RWPE2 (cell line): ENCODE results near the gene RBMY1A1.
"Not testable (repeated sequence)": the region's sequence is repeated elsewhere in the genome, so short reads cannot be mapped to it uniquely, and the experiment has no call there.

ENCODE experiments used
- ATAC-seq: fragments of 200-7000 bp; cut with Tn5 transposase; 3 replicates; pipeline ENCODE4 v1.9.1; 2021; ENCODE audit warnings: low read depth
- DNase-seq: peaks from one replicate; pipeline ENCODE4 v3.0.0-alpha.2; 2020; ENCODE audit warnings: low spot score
- H3K27ac ChIP-seq: fragments of 450-650 bp; 2 replicates; pipeline ENCODE4 v1.5.1; 2017; ENCODE audit warnings: mild to moderate bottlenecking; ENCODE audit not compliant: poor library complexity, severe bottlenecking
- H3K27me3 ChIP-seq: fragments of 250-450 bp; sonication (Bioruptor Pico); 2 replicates; pipeline ENCODE4 v1.5.1; 2021; ENCODE audit warnings: mild to moderate bottlenecking, moderate library complexity; ENCODE audit not compliant: insufficient read depth, poor library complexity, severe bottlenecking
- H3K36me3 ChIP-seq: fragments of 250-450 bp; sonication (Bioruptor Pico); 2 replicates; pipeline ENCODE4 v1.5.1; 2020; ENCODE audit warnings: low read depth, mild to moderate bottlenecking, moderate library complexity
- H3K4me1 ChIP-seq: fragments of 250-450 bp; sonication (Bioruptor Pico); 2 replicates; pipeline ENCODE4 v1.5.1; 2021; ENCODE audit warnings: mild to moderate bottlenecking, moderate library complexity; ENCODE audit not compliant: insufficient read depth, poor library complexity, severe bottlenecking
- H3K4me3 ChIP-seq: fragments of 250-450 bp; sonication (Bioruptor Pico); 2 replicates; pipeline ENCODE4 v1.5.1; 2021; ENCODE audit warnings: mild to moderate bottlenecking, moderate library complexity; ENCODE audit not compliant: severe bottlenecking
- H3K9me3 ChIP-seq: fragments of 250-450 bp; sonication (Bioruptor Pico); 2 replicates; pipeline ENCODE4 v1.5.1; 2021; ENCODE audit warnings: mild to moderate bottlenecking, moderate library complexity; ENCODE audit not compliant: severe bottlenecking
- CTCF ChIP-seq: fragments of 450-650 bp; IDR thresholded peaks from one replicate; pipeline ENCODE4 v1.5.1; 2017; ENCODE audit warnings: mild to moderate bottlenecking, moderate library complexity; ENCODE audit not compliant: poor library complexity, severe bottlenecking

Gene RBMY1A1

DNA sequence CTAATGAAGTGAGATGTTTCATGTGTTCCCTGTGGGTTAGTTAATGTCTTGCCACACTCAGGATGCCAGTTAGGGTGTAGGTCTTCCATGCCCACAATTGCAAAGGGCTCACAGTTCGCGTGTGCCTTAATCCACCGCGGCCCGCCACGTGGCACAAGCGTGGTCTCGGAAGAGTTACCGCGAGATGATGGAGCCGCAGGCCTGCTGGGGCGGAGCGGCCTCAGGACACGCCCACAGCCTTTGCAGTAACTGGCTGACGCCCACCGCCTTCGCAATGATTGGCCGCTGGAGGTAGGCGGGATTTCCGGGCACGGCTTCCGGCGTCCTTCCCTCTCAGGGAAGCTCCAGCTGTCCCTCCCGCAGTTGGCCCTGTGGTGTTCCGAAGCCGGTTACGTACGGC is at the start of gene RBMY1A1:
TSS of gene RBMY1A1 (plus strand) at position 301 of the 400 bp plus-strand sequence. CDS start 2,013 bp downstream, outside the sequence.
- not testable (repeated sequence) for H3K27ac ChIP-seq, H3K27me3 ChIP-seq, DNase-seq, ATAC-seq, H3K9me3 ChIP-seq, H3K4me3 ChIP-seq, H3K4me1 ChIP-seq, H3K36me3 ChIP-seq

- DNase-seq = not testable (repeated sequence)
Measured at GRCh38 chrY:21511038-21511437, 23.6 kb upstream of the RBMY1A1 start, which contains the start of gene RBMY1B. Gene RBMY1B, plus strand, starts transcription at chrY:21511338. Its CDS starts 2,013 bp downstream, at chrY:21513351.

DNA sequence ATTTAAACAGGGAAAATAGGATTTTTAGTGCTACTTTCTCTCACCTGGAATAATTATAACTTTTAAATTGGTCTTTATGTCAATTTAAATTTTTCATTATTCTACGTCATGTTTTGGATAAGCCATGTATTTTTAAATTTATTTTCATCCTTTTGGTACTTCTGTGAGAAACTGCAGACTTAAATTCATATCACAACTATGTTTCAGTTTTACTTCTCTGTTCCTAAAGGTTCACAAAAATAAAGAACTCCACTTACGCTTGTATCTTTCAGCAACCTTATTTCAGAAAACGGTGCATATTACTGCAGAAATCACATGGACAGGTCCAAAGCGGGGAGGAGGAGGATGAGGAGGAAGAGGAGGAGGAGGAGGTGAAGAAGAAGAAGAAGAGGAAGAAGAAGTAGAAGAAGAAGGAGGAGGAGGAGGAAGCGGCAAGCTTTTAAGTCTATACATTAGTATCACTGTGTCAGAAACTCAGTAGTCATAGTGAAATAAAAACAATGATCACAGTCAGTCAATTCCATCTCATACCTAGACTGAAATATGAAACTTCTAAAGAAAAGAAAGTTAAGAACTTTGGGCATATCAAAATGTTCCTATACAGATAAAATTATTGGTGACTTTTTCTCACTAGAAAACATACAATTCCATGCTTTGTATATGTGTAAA is 24.8 kb downstream of the RBMY1A1 start:
- not testable (repeated sequence) for H3K4me1 ChIP-seq, DNase-seq, H3K36me3 ChIP-seq, H3K4me3 ChIP-seq, ATAC-seq, H3K9me3 ChIP-seq, H3K27me3 ChIP-seq, H3K27ac ChIP-seq

More at GRCh38 chrY:21511038-21511437, 23.6 kb upstream of the RBMY1A1 start, which contains the start of gene RBMY1B:
- H3K4me3 ChIP-seq, H3K27me3 ChIP-seq, ATAC-seq, H3K4me1 ChIP-seq, H3K9me3 ChIP-seq, H3K36me3 ChIP-seq, H3K27ac ChIP-seq: not testable (repeated sequence)

GRCh38 chrY:21585449-21585848 is 50.8 kb downstream of the RBMY1A1 start:
- H3K4me1 ChIP-seq = peaks cover 28% of the 10 kb centered on the region
- no peak for TF ChIP-seq CTCF
- H3K4me3 ChIP-seq = no peak overlapping the region
- no peaks in the 10 kb centered on the region for H3K9me3 ChIP-seq
- H3K27me3 ChIP-seq = no peaks in the 10 kb centered on the region
- no peaks in the 10 kb centered on the region for H3K36me3 ChIP-seq
- ATAC-seq (peak; percentile 79), DNase-seq (peak; percentile 61)
- H3K27ac ChIP-seq = peak overlapping the region; percentile 41

- H3K4me1 ChIP-seq = peaks cover 21% of the 10 kb centered on the region
- H3K4me3 ChIP-seq, ATAC-seq, H3K27me3 ChIP-seq, DNase-seq, H3K36me3 ChIP-seq, H3K9me3 ChIP-seq: not testable (repeated sequence)
- H3K27ac ChIP-seq = peak overlapping the region; percentile 41
Measured at GRCh38 chrY:21586454-21586853, 51.8 kb downstream of the RBMY1A1 start.

DNA sequence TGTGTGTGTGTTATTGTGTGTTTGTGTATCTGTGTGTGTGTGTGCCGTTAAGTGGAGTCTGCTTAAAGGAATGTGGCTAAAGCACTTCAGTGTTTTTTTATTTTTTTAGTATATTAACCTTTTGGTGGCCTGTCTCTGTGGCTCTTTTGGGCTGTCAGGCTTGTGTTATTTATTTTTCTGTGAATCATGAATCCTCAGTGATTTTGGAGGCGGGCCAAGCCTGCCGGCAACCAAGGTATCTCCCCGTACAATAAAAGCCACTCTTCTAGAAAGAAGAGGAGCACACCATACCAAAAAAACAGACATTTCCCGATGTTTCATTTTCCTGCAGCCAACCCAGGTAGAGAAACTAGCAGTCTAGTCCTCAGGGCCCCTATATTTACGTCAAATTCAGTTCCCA is 57.4 kb downstream of the RBMY1A1 start:
- Histone ChIP-seq H3K36me3 (no peaks in the 10 kb centered on the region), H3K9me3 (no peaks in the 10 kb centered on the region), H3K27ac (no peak overlapping the region), H3K4me1 (peaks cover 7% of the 10 kb centered on the region), H3K27me3 (no peaks in the 10 kb centered on the region), H3K4me3 (no peak overlapping the region)
- TF ChIP-seq CTCF = no peak
- DNase-seq (peak; percentile 78), ATAC-seq (peak; percentile 87)

DNA sequence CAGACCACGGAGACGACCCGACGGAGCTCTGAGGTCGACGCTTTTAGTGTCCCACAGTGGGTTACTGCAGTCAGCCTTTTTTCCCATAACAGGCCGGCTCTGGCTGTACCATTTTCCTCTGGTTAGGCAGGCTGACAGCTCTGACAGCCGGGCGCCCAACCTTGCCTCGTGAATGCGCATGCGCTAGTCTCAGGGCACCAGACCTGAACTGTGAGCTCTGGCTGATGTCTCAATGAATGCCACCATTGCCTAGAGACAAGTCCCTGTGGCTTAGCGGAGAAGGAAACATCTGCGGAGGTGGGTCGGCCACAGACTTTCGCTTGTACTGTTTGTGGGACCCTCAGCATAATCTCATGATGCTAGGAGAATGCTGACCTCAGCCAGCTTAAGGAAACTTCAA is 61.6 kb downstream of the RBMY1A1 start:
- H3K36me3 ChIP-seq, H3K27ac ChIP-seq, DNase-seq, H3K4me1 ChIP-seq, H3K27me3 ChIP-seq, H3K4me3 ChIP-seq, ATAC-seq, H3K9me3 ChIP-seq: not testable (repeated sequence)
